HepG2 (cell line): Measurements from ENCODE around the gene TFDP1. TPM values are rescaled to one million over a fixed set of nuclear protein-coding genes. Genes with fewer than 3 reads are reported as not detected.
A peak's percentile ranks its signal among the peaks of the same experiment; 100 is the strongest.

ENCODE experiments used
- ATAC-seq: fragments of 200-7000 bp; cut with Tn5 transposase; 3 replicates; pipeline ENCODE4 v1.9.1; 2020; ENCODE audit warnings: mild to moderate bottlenecking, moderate library complexity
- BruUV-seq: library from RNA; stranded (reverse); fragments of 400-500 nt; replicated peaks from 2 replicates; lab custom pipeline; 2021; lab: Mats Ljungman, UMichigan
- CTCF ChIA-PET: fragments of 300-600 bp; formaldehyde crosslinking; extraction: SDS; loops from one replicate; lab custom pipeline; 2021; ENCODE audit warnings: low total read pairs, inconsistent platforms, low intra/inter-chr PET ratio; lab: Yijun Ruan, JAX
- POLR2A ChIA-PET: fragments of 350-600 bp; sonication (Branson Sonifier 250); formaldehyde crosslinking; loops from one replicate; lab custom pipeline; 2020; ENCODE audit warnings: antibody characterized with exemption, inconsistent platforms; lab: Yijun Ruan, JAX
- DNase-seq: peaks from one replicate; pipeline ENCODE4 v3.0.0-alpha.2; 2015; ENCODE audit warnings: low spot score
- FAIRE-seq: peaks from 3 replicates; lab custom pipeline; 2011; peaks lifted over from hg19 to GRCh38; lab: Jason Lieb, UNC
- H2AFZ ChIP-seq: one replicate; pipeline ENCODE4 v1.6.1; 2011; ENCODE audit warnings: low read length, inconsistent platforms
- H3K27ac ChIP-seq: fragments of 300-600 bp; 3 replicates; pipeline ENCODE4 v1.8.0; 2011; ENCODE audit warnings: mixed run types, mild to moderate bottlenecking, mixed read lengths, low read length, inconsistent platforms; ENCODE audit not compliant: insufficient read depth; ENCODE audit errors: extremely low read length
- H3K27me3 ChIP-seq, 2 experiments: fragments of 200-600 bp in 1 of 2; 2 replicates in 1 of 2; 3 replicates in 1 of 2; pipeline versions ENCODE4 v1.6.0 to v1.8.0; 2011; ENCODE audit warnings: low read length in 2 of 2, mild to moderate bottlenecking in 2 of 2, moderate library complexity in 2 of 2, inconsistent platforms in 1 of 2; ENCODE audit not compliant: insufficient read depth in 2 of 2, control insufficient read depth in 1 of 2
- H3K36me3 ChIP-seq, 2 experiments: fragments of 200-600 bp in 1 of 2; replicated peaks in 1 of 2; 2 replicates in 1 of 2; 3 replicates in 1 of 2; pipeline versions ENCODE4 v1.5.1 to v1.8.0; 2011; ENCODE audit warnings: low read length in 2 of 2, inconsistent platforms in 1 of 2; ENCODE audit not compliant: insufficient read depth in 2 of 2, control insufficient read depth in 1 of 2
- H3K4me1 ChIP-seq: 2 replicates; pipeline ENCODE4 v1.5.1; 2012; ENCODE audit warnings: low read length, inconsistent platforms; ENCODE audit not compliant: insufficient read depth
- H3K4me2 ChIP-seq: 2 replicates; pipeline ENCODE4 v1.6.0; 2011; ENCODE audit warnings: low read depth, low read length, inconsistent platforms
- H3K4me3 ChIP-seq, 3 experiments: fragments of 200-600 bp in 1 of 3; sonication (generic), shearing (Covaris generic) in 1 of 3; replicated peaks in 1 of 3; 2 replicates each; pipeline ENCODE4 v1.5.1; 2011 to 2016; ENCODE audit warnings: low read length in 3 of 3, inconsistent platforms in 2 of 3, low read depth in 2 of 3, mild to moderate bottlenecking in 2 of 3, control low read depth in 1 of 3, mixed read lengths in 1 of 3; ENCODE audit not compliant: insufficient read depth in 1 of 3
- H3K79me2 ChIP-seq: one replicate; pipeline ENCODE4 v1.6.1; 2011; ENCODE audit warnings: low read length, inconsistent platforms; ENCODE audit not compliant: insufficient read depth
- H3K9ac ChIP-seq: 2 replicates; pipeline ENCODE4 v1.6.0; 2011; ENCODE audit warnings: mild to moderate bottlenecking, low read depth, low read length, inconsistent platforms; ENCODE audit not compliant: insufficient read depth
- H3K9me3 ChIP-seq: 2 replicates; pipeline ENCODE4 v1.5.1; 2012; ENCODE audit warnings: mild to moderate bottlenecking, low read length
- H4K20me1 ChIP-seq: 2 replicates; pipeline ENCODE4 v1.6.0; 2011; ENCODE audit warnings: inconsistent platforms, mild to moderate bottlenecking, low read length, moderate library complexity; ENCODE audit not compliant: insufficient read depth
- FOXP1 ChIP-seq, 2 experiments: fragments of 450-650 bp in 1 of 2; IDR thresholded peaks; 2 replicates each; pipeline ENCODE4 v1.6.1; 2017 to 2018; ENCODE audit warnings: antibody characterized with exemption in 1 of 2
- GMEB2 ChIP-seq: IDR thresholded peaks from 2 replicates; pipeline ENCODE4 v1.6.1; 2016; ENCODE audit warnings: missing biosample characterization, missing genetic modification reagents, low read depth
- KDM2A ChIP-seq: sonication (generic); formaldehyde crosslinking; IDR thresholded peaks from 2 replicates; pipeline ENCODE4 v1.4.0; 2020; ENCODE audit warnings: low read depth, missing genetic modification reagents, borderline replicate concordance
- KLF9 ChIP-seq: IDR thresholded peaks from 2 replicates; pipeline ENCODE4 v1.6.1; 2016; ENCODE audit warnings: low read depth
- LCORL ChIP-seq, 2 experiments: fragments of 450-650 bp in 1 of 2; sonication (generic) in 1 of 2; formaldehyde crosslinking in 1 of 2; IDR thresholded peaks; 2 replicates each; pipeline versions ENCODE4 v1.5.0 to v1.6.1; 2017 to 2020; ENCODE audit warnings: antibody characterized with exemption in 1 of 2, missing genetic modification reagents in 1 of 2
- MED13 ChIP-seq: sonication (generic); formaldehyde crosslinking; IDR thresholded peaks from 2 replicates; pipeline ENCODE4 v1.5.0; 2020; ENCODE audit warnings: missing genetic modification reagents
- MNT ChIP-seq: fragments of 450-650 bp; IDR thresholded peaks from 2 replicates; pipeline ENCODE4 v1.6.1; 2016
- MTA1 ChIP-seq: sonication (generic); formaldehyde crosslinking; IDR thresholded peaks from 2 replicates; pipeline ENCODE4 v1.4.0; 2020; ENCODE audit warnings: missing genetic modification reagents, mild to moderate bottlenecking, borderline replicate concordance
- PCBP1 ChIP-seq: fragments of 200-400 bp; formaldehyde crosslinking; IDR thresholded peaks from 2 replicates; pipeline ENCODE4 v1.6.1; 2017; ENCODE audit warnings: mild to moderate bottlenecking, low read depth, low read length, borderline replicate concordance
- SMARCC2 ChIP-seq: fragments of 450-650 bp; IDR thresholded peaks from 2 replicates; pipeline ENCODE4 v1.6.1; 2017; ENCODE audit warnings: antibody characterized with exemption, mild to moderate bottlenecking
- THAP7 ChIP-seq: sonication (generic); formaldehyde crosslinking; IDR thresholded peaks from 2 replicates; pipeline ENCODE4 v1.8.1; 2023; ENCODE audit warnings: mild to moderate bottlenecking, missing genetic modification reagents
- YEATS4 ChIP-seq: sonication (generic); formaldehyde crosslinking; IDR thresholded peaks from 2 replicates; pipeline ENCODE4 v1.4.0; 2020; ENCODE audit warnings: missing genetic modification reagents, borderline replicate concordance
- ZBTB46 ChIP-seq: sonication (generic); formaldehyde crosslinking; IDR thresholded peaks from 2 replicates; pipeline ENCODE4 v1.4.0; 2020; ENCODE audit warnings: mild to moderate bottlenecking, missing genetic modification reagents, borderline replicate concordance
- ZNF513 ChIP-seq: sonication (generic); formaldehyde crosslinking; conservative IDR thresholded peaks from 2 replicates; pipeline ENCODE4 v1.5.0; 2020; ENCODE audit warnings: missing genetic modification reagents
- ZNF549 ChIP-seq: sonication (generic); formaldehyde crosslinking; IDR thresholded peaks from 2 replicates; pipeline ENCODE4 v1.5.0; 2020; ENCODE audit warnings: missing genetic modification reagents
- WGBS: methylation state at CpG from one replicate; pipeline ENCODE4 v1.1.6; 2017; ENCODE audit warnings: low lambda C conversion rate; 5-methylcytosine and 5-hydroxymethylcytosine counted together
- in situ Hi-C: cut with HindIII; loops from 2 replicates; pipeline ENCODE4 v1.10.0; 2017; ENCODE audit warnings: low pct_unique_long_range_greater_than_20kb; ENCODE audit not compliant: extremely low pct_ligation_motif_present
- intact Hi-C: fragments of 100-400 bp; cut with micrococcal nuclease; formaldehyde crosslinking; loops from one replicate; pipeline ENCODE4 v1.10.0; 2022; ENCODE audit not compliant: unreplicated experiment
- polyA plus RNA-seq, 8 experiments: library from polyadenylated mRNA; depleted of rRNA in 3 of 8; stranded (reverse) in 7 of 8; unstranded in 1 of 8; fragments of >200 nt; fragmentation: Illumina TruSeq in 4 of 8; extraction: Trizol in 4 of 8; gene quantifications; 2 replicates each; pipeline versions ENCODE4 v1.2.1 to v1.2.3, GENCODE V29; 2011 to 2016; ENCODE audit warnings: low read depth in 4 of 8, missing spikeins in 1 of 8, mixed read lengths in 1 of 8; ENCODE audit not compliant: insufficient read depth in 1 of 8
- total RNA-seq, 5 experiments: library from RNA; depleted of rRNA; stranded (reverse); fragments of >200 nt; fragmentation: Illumina TruSeq; extraction: Trizol; gene quantifications; 2 replicates each; pipeline ENCODE4 v1.2.3, GENCODE V29; 2016; ENCODE audit warnings: low read depth in 1 of 5

Gene TFDP1
- total and polyA plus RNA-seq, 2 of the 13 experiments (the other 11 are each of a cell fraction or from before 2014, with no cell fraction given) = 38.0 to 84.2 TPM

- TF ChIP-seq ZBTB46 (CRISPR knock-in tag) = no peak
- no peak for TF ChIP-seq THAP7
- no peak for TF ChIP-seq ZNF549 (CRISPR knock-in tag)
- TF ChIP-seq FOXP1 (IDR thresholded peaks at IDR 0.05) = 0 out of 2 replicates have a peak, but pooled peaks have one; percentile 11
- TF ChIP-seq FOXP1 (CRISPR knock-in tag; IDR thresholded peaks at IDR 0.05) = no peak
- TF ChIP-seq MNT = peak; percentile 95
- no peak for TF ChIP-seq PCBP1
Observed at GRCh38 chr13:113537909-113538688, 46.5 kb upstream of the TFDP1 start (continued).

GRCh38 chr13:113538689-113539058 is 45.9 kb upstream of the TFDP1 start:
- no peak for ATAC-seq
- peaks cover 3% of the 10 kb centered on the region for H3K4me1 ChIP-seq
- intact Hi-C loops = no loop called here
- 97% methylated on average over 28 of the region's 28 CpGs for WGBS
- peaks cover 7 to 20% of the 10 kb centered on the region in 2 experiments; a peak in 4 of 5 replicates for H3K36me3 ChIP-seq
- no peak overlapping the region for H3K4me3 ChIP-seq
- CTCF ChIA-PET = no interaction called here
- no peak for DNase-seq
- H3K9ac ChIP-seq = no peak overlapping the region
- H3K27ac ChIP-seq = no peak overlapping the region
- in situ Hi-C loops = no loop called here
- no peak for FAIRE-seq
- no peak overlapping the region for H3K4me2 ChIP-seq
- no TSS peak for BruUV-seq
- H4K20me1 ChIP-seq = peaks cover 5% of the 10 kb centered on the region; the same call in 1 of the 2 replicates
- H3K79me2 ChIP-seq = peaks cover 6% of the 10 kb centered on the region
- no peak overlapping the region for H2AFZ ChIP-seq
- POLR2A ChIA-PET = no interaction called here
- H3K9me3 ChIP-seq = no peaks in the 10 kb centered on the region
- no peaks in the 10 kb centered on the region for H3K27me3 ChIP-seq
- TF ChIP-seq GMEB2 (CRISPR knock-in tag) (no peak), LCORL (IDR thresholded peaks at IDR 0.05) (no peak), LCORL (CRISPR knock-in tag; IDR thresholded peaks at IDR 0.05) (no peak), KDM2A (no peak), YEATS4 (CRISPR knock-in tag) (no peak), MED13 (CRISPR knock-in tag) (no peak), KLF9 (CRISPR knock-in tag) (no peak), MTA1 (CRISPR knock-in tag) (no peak), SMARCC2 (no peak), ZNF513 (CRISPR knock-in tag) (no peak)
